ENCODE results near the gene PLA2G4F. TPM values are rescaled to one million over a fixed set of nuclear protein-coding genes. Genes with fewer than 3 reads are reported as not detected.

The PLA2G4F gene
- total RNA-seq, 4 donors from 2014 or later: not detected

- Histone ChIP-seq H3K27me3 (no peaks in the 10 kb centered on the region), H3K9me3 (no peaks in the 10 kb centered on the region), H3K27ac (no peak overlapping the region), H3K4me1 (no peaks in the 10 kb centered on the region), H3K36me3 (peaks cover 3 to 66% (median 19%) of the 10 kb centered on the region in 3 donors), H3K4me3 (no peak overlapping the region)
- WGBS, 2 donors: 75 to 83% methylated on average over 7 of the region's 7 CpGs
- no peak for DNase-seq (ENCODE audit: low spot score in 2 of 2)
- no peak for TF ChIP-seq POLR2A (IDR thresholded peaks at IDR 0.05)
- no peak for TF ChIP-seq CTCF (IDR thresholded peaks at IDR 0.05)
- no peak for TF ChIP-seq EP300 (IDR thresholded peaks at IDR 0.05)
Measured at GRCh38 chr15:42160136-42160535, 3.7 kb upstream of the PLA2G4F start.

GRCh38 chr15:42159381-42160015 is 3.1 kb upstream of the PLA2G4F start:
- 88 to 89% methylated on average over 18 of the region's 18 CpGs for WGBS, 2 donors
- peaks cover 3 to 60% (median 19%) of the 10 kb centered on the region in 3 donors for H3K36me3 ChIP-seq

GRCh38 chr15:42158941-42159340 is 2.5 kb upstream of the PLA2G4F start:
- Histone ChIP-seq H3K4me1 (no peaks in the 10 kb centered on the region), H3K4me3 (no peak overlapping the region), H3K27ac (no peak overlapping the region), H3K27me3 (no peaks in the 10 kb centered on the region), H3K9me3 (no peaks in the 10 kb centered on the region), H3K36me3 (peaks cover 3 to 54% (median 15%) of the 10 kb centered on the region in 3 donors)
- TF ChIP-seq EP300 (IDR thresholded peaks at IDR 0.05): no peak
- TF ChIP-seq POLR2A (IDR thresholded peaks at IDR 0.05): no peak
- no peak for TF ChIP-seq CTCF (IDR thresholded peaks at IDR 0.05)
- DNase-seq (ENCODE audit: low spot score in 2 of 2): no peak
- WGBS, 2 donors: 86 to 95% methylated on average over 6 to 10 of the region's 10 CpGs

More at GRCh38 chr15:42159381-42160015, 3.1 kb upstream of the PLA2G4F start:
- Histone ChIP-seq H3K27ac (no peak overlapping the region), H3K27me3 (no peaks in the 10 kb centered on the region), H3K4me3 (no peak overlapping the region), H3K9me3 (no peaks in the 10 kb centered on the region), H3K4me1 (no peaks in the 10 kb centered on the region)
- no peak for DNase-seq (ENCODE audit: low spot score in 2 of 2)
- TF ChIP-seq POLR2A (IDR thresholded peaks at IDR 0.05): no peak
- no peak for TF ChIP-seq CTCF (IDR thresholded peaks at IDR 0.05)
- TF ChIP-seq EP300 (IDR thresholded peaks at IDR 0.05): no peak

- no peak for TF ChIP-seq POLR2A (IDR thresholded peaks at IDR 0.05)
- TF ChIP-seq EP300 (IDR thresholded peaks at IDR 0.05): no peak
- TF ChIP-seq CTCF (IDR thresholded peaks at IDR 0.05): no peak
- Histone ChIP-seq H3K36me3 (peaks cover 3 to 47% (median 15%) of the 10 kb centered on the region in 3 donors), H3K4me3 (no peak overlapping the region), H3K4me1 (no peaks in the 10 kb centered on the region), H3K27me3 (no peaks in the 10 kb centered on the region), H3K9me3 (no peaks in the 10 kb centered on the region), H3K27ac (no peak overlapping the region)
- no peak for DNase-seq (ENCODE audit: low spot score in 2 of 2)
- 64 to 73% methylated on average over 8 of the region's 8 CpGs for WGBS, 2 donors
Measured at GRCh38 chr15:42157981-42158765, 1.7 kb upstream of the PLA2G4F start.

GRCh38 chr15:42157381-42157780 is 945 bp upstream of the PLA2G4F start:
- Histone ChIP-seq H3K36me3 (peaks cover 3 to 39% (median 12%) of the 10 kb centered on the region in 3 donors), H3K4me3 (no peak overlapping the region), H3K27ac (no peak overlapping the region), H3K9me3 (no peaks in the 10 kb centered on the region), H3K27me3 (no peaks in the 10 kb centered on the region), H3K4me1 (peaks cover 0 to under 1% (median 0%) of the 10 kb centered on the region in 4 donors)
- WGBS, 2 donors: 97 to 98% methylated on average over 8 of the region's 8 CpGs
- TF ChIP-seq CTCF (IDR thresholded peaks at IDR 0.05): no peak
- no peak for TF ChIP-seq POLR2A (IDR thresholded peaks at IDR 0.05)
- no peak for TF ChIP-seq EP300 (IDR thresholded peaks at IDR 0.05)
- no peak for DNase-seq (ENCODE audit: low spot score in 2 of 2)

Measured in tibial nerve (tissue), 4 donors.